ENCODE results near the gene CFTR.

The CFTR gene

DNA sequence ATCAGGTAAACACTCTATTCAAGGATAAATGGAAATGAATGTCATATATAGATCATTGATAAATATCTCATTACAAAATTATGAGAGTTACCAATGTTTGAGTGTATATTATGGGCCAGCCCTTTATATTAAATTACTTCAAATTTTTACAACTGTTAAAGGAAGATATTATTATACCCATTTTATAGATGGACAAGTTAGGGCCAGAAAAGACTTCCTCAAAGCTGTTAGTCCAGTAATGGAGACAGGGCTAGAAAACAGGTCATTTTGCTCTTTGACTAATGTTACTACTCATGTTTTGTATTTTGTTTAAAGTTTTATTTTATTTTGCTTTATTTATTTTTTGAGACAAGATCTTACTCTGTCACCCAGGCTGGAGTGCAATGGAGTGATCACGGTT lies 101.6 kb downstream of the CFTR start:
- no peak overlapping the region for H3K27ac ChIP-seq (ENCODE audit: extremely low read depth, low read depth, low read length)
- no peaks in the 10 kb centered on the region for H3K4me1 ChIP-seq (ENCODE audit: control insufficient read depth, insufficient read depth, low read length)
- POLR2A ChIA-PET: no interaction called here
- CTCF ChIA-PET: interaction anchor here (0.7 kb wide), 1 partner anchor 164 kb away, joined by 3 read pairs; no protein-coding TSS in a partner anchor
- TF ChIP-seq ZNF248 (tag by site-specific recombination; IDR thresholded peaks at IDR 0.05) (no peak), ZNF211 (tag by site-specific recombination; IDR thresholded peaks at IDR 0.05; ENCODE audit: low read depth) (no peak), ZNF837 (tag by site-specific recombination; IDR thresholded peaks at IDR 0.05) (no peak), ZNF571 (tag by site-specific recombination; IDR thresholded peaks at IDR 0.05) (no peak), ZNF155 (tag by site-specific recombination; IDR thresholded peaks at IDR 0.05) (no peak), HOXD13 (CRISPR knock-in tag; IDR thresholded peaks at IDR 0.05; ENCODE audit: borderline replicate concordance) (no peak)
- H3K36me3 ChIP-seq (ENCODE audit: control insufficient read depth in 2 of 2, insufficient read depth in 1 of 2, low read length in 2 of 2): no peaks in the 10 kb centered on the region
- H3K4me3 ChIP-seq (ENCODE audit: low read depth, low read length): no peak overlapping the region
- H3K9me3 ChIP-seq (ENCODE audit: control insufficient read depth, insufficient read depth, low read depth, low read length): no peaks in the 10 kb centered on the region

GRCh38 chr7:117582219-117582704 lies 102.4 kb downstream of the CFTR start:
- H3K27ac ChIP-seq (ENCODE audit: extremely low read depth, low read depth, low read length): no peak overlapping the region
- CTCF ChIA-PET: interaction anchor here (0.5 to 0.7 kb wide), 2 partner anchors 115 to 165 kb away, joined by 3 read pairs; no protein-coding TSS in a partner anchor
- TF ChIP-seq ZBTB49 (tag by site-specific recombination; IDR thresholded peaks at IDR 0.05; ENCODE audit: low read depth) (no peak), MEIS1 (CRISPR knock-in tag; IDR thresholded peaks at IDR 0.05; ENCODE audit: borderline replicate concordance) (no peak), KLF8 (tag by site-specific recombination; IDR thresholded peaks at IDR 0.05) (peak; percentile 53; the same call in 1 of the 2 replicates), KLF16 (tag by site-specific recombination; IDR thresholded peaks at IDR 0.05) (no peak), ZNF132 (tag by site-specific recombination; IDR thresholded peaks at IDR 0.05; ENCODE audit: borderline replicate concordance) (no peak), ZNF24 (tag by site-specific recombination; IDR thresholded peaks at IDR 0.05) (no peak), ZNF18 (tag by site-specific recombination; IDR thresholded peaks at IDR 0.05) (no peak), MZF1 (tag by site-specific recombination; IDR thresholded peaks at IDR 0.05; ENCODE audit: borderline replicate concordance) (peak; percentile 68; the same call in 1 of the 2 replicates), ZBTB26 (tag by site-specific recombination; optimal IDR thresholded peaks at IDR 0.05) (no peak), BCL11B (tag by site-specific recombination; IDR thresholded peaks at IDR 0.05; ENCODE audit: low read depth) (no peak), ZNF266 (tag by site-specific recombination; IDR thresholded peaks at IDR 0.05; ENCODE audit: low read depth) (no peak), GLIS1 (tag by site-specific recombination; IDR thresholded peaks at IDR 0.05) (peak; percentile 23; the same call in 1 of the 2 replicates), ZFP69B (tag by site-specific recombination; IDR thresholded peaks at IDR 0.05) (0 out of 2 replicates have a peak, but pooled peaks have one; percentile 21), ZNF423 (tag by site-specific recombination; IDR thresholded peaks at IDR 0.05) (no peak), ZBTB48 (tag by site-specific recombination; IDR thresholded peaks at IDR 0.05) (no peak), KLF10 (tag by site-specific recombination; IDR thresholded peaks at IDR 0.05) (0 out of 2 replicates have a peak, but pooled peaks have one; percentile 8), ZNF169 (tag by site-specific recombination; IDR thresholded peaks at IDR 0.05) (no peak), ZNF561 (tag by site-specific recombination; IDR thresholded peaks at IDR 0.05; ENCODE audit: borderline replicate concordance) (no peak), ZNF398 (tag by site-specific recombination; IDR thresholded peaks at IDR 0.05) (0 out of 2 replicates have a peak, but pooled peaks have one; percentile 22), ZNF785 (tag by site-specific recombination; IDR thresholded peaks at IDR 0.05) (no peak), ZNF837 (tag by site-specific recombination; IDR thresholded peaks at IDR 0.05) (no peak)
- TF ChIP-seq, protein P1, sequence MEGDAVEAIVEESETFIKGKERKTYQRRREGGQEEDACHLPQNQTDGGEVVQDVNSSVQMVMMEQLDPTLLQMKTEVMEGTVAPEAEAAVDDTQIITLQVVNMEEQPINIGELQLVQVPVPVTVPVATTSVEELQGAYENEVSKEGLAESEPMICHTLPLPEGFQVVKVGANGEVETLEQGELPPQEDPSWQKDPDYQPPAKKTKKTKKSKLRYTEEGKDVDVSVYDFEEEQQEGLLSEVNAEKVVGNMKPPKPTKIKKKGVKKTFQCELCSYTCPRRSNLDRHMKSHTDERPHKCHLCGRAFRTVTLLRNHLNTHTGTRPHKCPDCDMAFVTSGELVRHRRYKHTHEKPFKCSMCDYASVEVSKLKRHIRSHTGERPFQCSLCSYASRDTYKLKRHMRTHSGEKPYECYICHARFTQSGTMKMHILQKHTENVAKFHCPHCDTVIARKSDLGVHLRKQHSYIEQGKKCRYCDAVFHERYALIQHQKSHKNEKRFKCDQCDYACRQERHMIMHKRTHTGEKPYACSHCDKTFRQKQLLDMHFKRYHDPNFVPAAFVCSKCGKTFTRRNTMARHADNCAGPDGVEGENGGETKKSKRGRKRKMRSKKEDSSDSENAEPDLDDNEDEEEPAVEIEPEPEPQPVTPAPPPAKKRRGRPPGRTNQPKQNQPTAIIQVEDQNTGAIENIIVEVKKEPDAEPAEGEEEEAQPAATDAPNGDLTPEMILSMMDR (tag by site-specific recombination; IDR thresholded peaks at IDR 0.05): no peak

More at GRCh38 chr7:117582219-117582704, 102.4 kb downstream of the CFTR start:
- POLR2A ChIA-PET: no interaction called here
- Histone ChIP-seq H3K4me3 (ENCODE audit: low read depth, low read length) (no peak overlapping the region), H3K36me3 (ENCODE audit: control insufficient read depth in 2 of 2, insufficient read depth in 1 of 2, low read length in 2 of 2) (no peaks in the 10 kb centered on the region), H3K4me1 (ENCODE audit: control insufficient read depth, insufficient read depth, low read length) (no peaks in the 10 kb centered on the region), H3K9me3 (ENCODE audit: control insufficient read depth, insufficient read depth, low read depth, low read length) (no peaks in the 10 kb centered on the region)
